AG09309 (cell line): Measurements from ENCODE around the gene PACSIN1.

ENCODE experiments used
- DNase-seq: peaks from one replicate; pipeline ENCODE4 v3.0.0-alpha.2; 2010; ENCODE audit warnings: low read depth
- H3K4me3 ChIP-seq: 2 replicates; pipeline ENCODE4 v1.5.1; 2011; ENCODE audit warnings: mild to moderate bottlenecking, low read depth, low read length, moderate library complexity; ENCODE audit not compliant: control insufficient read depth
- TF ChIP-seq, protein P1 (sequence below): IDR thresholded peaks from 2 replicates; pipeline ENCODE4 v1.5.1; 2011; ENCODE audit warnings: mild to moderate bottlenecking, low read depth, low read length, inconsistent platforms; ENCODE audit not compliant: insufficient read depth, control insufficient read depth; ENCODE audit errors: missing control alignments

Gene PACSIN1

DNA sequence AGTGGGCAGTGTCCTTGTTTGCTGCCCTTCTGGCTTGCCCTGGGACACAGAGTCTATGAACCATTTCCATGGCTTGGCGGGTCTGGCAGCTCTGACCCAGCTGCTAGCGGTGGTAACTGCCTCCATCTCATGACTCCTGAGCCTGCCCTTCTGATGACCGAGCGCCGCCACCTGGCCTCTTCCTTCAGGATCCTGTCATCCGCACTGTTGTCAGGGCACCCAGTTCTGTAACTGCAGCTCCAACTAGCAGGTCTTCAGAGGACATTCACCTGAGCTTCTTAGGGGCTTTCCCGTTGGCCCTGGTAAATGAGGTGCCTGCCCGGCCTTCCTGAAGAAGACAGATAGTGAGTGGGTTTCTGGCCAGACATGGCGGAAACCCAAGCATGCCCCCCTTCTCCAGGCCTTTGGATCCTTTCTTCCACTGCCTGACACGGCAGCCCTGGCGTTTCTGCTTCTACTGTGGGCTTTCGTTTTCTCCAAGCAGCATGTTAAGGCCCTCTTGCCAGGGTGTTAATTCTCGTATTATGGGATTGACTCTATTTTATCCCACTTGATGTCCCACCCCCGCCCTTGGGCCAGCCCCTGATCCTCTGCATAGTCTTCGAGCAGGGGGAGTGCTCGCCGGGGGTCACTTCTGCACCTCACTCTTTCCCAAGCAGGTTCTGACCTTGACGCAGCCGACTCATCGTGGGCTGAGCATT, 24.7 kb downstream of the PACSIN1 start:
- TF ChIP-seq, protein P1, sequence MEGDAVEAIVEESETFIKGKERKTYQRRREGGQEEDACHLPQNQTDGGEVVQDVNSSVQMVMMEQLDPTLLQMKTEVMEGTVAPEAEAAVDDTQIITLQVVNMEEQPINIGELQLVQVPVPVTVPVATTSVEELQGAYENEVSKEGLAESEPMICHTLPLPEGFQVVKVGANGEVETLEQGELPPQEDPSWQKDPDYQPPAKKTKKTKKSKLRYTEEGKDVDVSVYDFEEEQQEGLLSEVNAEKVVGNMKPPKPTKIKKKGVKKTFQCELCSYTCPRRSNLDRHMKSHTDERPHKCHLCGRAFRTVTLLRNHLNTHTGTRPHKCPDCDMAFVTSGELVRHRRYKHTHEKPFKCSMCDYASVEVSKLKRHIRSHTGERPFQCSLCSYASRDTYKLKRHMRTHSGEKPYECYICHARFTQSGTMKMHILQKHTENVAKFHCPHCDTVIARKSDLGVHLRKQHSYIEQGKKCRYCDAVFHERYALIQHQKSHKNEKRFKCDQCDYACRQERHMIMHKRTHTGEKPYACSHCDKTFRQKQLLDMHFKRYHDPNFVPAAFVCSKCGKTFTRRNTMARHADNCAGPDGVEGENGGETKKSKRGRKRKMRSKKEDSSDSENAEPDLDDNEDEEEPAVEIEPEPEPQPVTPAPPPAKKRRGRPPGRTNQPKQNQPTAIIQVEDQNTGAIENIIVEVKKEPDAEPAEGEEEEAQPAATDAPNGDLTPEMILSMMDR: no peak
- no peak overlapping the region for H3K4me3 ChIP-seq
- DNase-seq: no peak

DNA sequence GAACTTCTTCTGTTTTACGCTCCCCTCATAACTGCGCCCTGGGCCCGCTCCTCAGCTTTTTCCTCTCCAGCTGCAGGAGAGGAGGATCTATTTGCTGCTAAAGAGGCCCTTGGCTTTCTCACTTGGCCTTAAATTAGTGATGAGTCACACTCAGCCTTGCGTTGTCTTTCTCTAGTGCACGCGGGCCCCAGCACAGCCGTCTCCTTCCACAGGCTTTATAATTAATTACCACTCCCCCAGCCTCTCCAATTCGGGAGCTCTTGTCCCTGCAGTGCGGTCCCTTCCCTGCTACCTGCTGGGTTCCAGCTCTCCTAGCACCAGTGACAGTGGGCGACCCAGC, 25.2 kb downstream of the PACSIN1 start:
- H3K4me3 ChIP-seq: no peak overlapping the region
- TF ChIP-seq, protein P1: no peak
- DNase-seq: peak; percentile 11

DNA sequence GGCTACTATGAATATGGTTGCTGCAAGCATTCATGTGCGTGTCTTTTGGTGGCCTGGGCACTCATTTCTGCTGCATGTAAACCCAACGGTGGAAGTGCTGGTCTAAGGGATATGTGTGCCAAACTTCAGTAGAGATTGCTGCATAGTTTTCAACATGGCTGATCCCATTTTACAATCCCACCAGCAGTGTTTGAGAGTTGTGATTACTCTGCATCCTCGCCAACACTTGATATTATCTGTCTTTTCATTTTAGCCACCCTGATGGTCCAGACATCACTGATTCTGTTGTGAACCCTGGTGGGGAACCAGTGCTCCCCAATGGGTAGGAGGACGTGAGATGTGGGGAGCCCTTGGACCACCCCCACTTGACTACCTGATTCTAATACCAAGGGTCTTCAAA, 27.5 kb downstream of the PACSIN1 start:
- TF ChIP-seq, protein P1: no peak

DNA sequence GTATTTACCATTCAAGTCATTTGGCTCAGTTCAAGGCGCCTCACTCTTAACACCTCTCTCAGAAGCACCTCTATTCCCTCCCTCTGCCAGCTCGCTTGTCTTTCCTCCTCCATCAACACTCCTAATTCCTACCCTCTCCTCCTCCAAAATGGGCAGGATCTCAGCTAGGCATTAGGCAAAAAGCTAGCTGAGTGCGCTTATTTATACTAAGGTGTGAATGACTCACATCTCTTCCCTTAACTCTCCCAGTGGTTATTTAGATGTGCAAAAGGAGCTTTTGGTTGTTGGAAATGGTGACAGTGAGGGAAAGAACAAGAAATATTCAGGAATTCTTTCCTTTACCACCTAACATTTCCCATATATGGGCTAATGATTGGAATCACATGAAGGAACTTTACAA, 29.1 kb downstream of the PACSIN1 start:
- TF ChIP-seq, protein P1: no peak
- no peak for DNase-seq
- no peak overlapping the region for H3K4me3 ChIP-seq

More for the DNA sequence above, 27.5 kb downstream of the PACSIN1 start:
- H3K4me3 ChIP-seq: no peak overlapping the region
- DNase-seq: no peak

DNA sequence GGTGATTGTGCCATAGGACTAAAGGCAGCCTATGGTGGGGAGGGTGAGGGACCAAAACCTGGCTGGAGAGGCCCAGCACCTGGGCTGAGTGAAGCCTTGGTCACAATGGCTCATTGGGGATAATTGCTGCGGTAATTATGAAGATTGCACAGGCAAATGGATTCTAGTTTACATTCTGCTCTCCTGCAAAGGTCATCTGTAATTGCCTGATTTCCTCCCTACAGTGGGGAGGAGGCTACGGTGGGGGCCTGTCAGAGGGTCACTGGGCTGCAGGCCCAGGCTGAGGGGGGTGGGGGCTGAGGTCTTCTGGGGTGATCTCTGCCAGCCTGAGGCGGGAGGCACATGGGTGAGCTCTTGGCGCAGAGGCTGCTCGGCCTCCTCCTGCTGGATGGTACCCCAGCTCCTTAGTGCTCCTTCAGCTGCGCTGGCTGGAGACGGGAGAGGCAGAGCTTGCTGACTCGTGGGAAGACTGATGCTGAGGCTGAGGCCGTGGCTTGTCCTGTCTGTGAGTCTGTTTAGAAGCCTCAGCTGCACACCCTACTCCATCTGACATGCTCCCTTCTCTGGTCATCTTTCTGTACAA, 30.3 kb downstream of the PACSIN1 start:
- no peak overlapping the region for H3K4me3 ChIP-seq
- TF ChIP-seq, protein P1: no peak
- DNase-seq: no peak

DNA sequence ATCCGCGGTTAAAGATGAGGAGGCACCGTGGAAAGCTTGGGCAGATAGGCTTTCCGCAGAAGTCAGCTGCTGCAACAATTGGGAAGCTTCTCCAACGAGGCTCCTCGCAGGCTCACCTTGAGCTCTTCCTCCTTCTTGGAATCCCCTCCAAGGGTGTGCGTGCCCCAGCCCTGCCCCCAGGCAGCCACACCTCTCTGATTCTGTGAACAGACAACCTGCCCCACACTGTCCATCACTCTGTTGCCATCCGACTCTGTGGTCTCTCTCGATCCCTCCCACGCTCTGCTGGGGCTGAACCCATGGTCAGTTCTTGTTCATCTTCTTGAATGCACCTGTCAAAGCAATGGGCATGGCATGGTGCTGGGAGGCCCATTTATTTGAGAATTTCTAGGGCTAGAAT, 31.5 kb downstream of the PACSIN1 start:
- no peak overlapping the region for H3K4me3 ChIP-seq
- TF ChIP-seq, protein P1: no peak
- no peak for DNase-seq
